Caco-2 (cell line): Measurements from ENCODE around the gene BPIFA2. TPM values are rescaled to one million over a fixed set of nuclear protein-coding genes. Genes with fewer than 3 reads are reported as not detected.

Experiments
- BruUV-seq: library from RNA; stranded (reverse); fragments of 400-500 nt; replicated peaks from 2 replicates; lab custom pipeline; 2021; lab: Mats Ljungman, UMichigan
- CTCF ChIA-PET: fragments of 300-600 bp; sonication (Branson Sonifier 250); formaldehyde crosslinking; loops from one replicate; lab custom pipeline; 2022; ENCODE audit warnings: antibody characterized with exemption; lab: Charles Lee
- POLR2A ChIA-PET: fragments of 300-600 bp; sonication (Branson Sonifier 250); formaldehyde crosslinking; loops from one replicate; lab custom pipeline; 2022; ENCODE audit warnings: antibody characterized with exemption; lab: Charles Lee
- DNase-seq, 2 experiments: peaks; one replicate each; pipeline versions ENCODE4 v3.0.0 to v3.0.0-alpha.2; 2020 to 2022
- H3K27me3 ChIP-seq: replicated peaks from 2 replicates; pipeline ENCODE4 v1.6.0; 2011; ENCODE audit warnings: low read length; ENCODE audit not compliant: control insufficient read depth, insufficient read depth
- H3K36me3 ChIP-seq: 2 replicates; pipeline ENCODE4 v1.5.1; 2011; ENCODE audit warnings: low read length; ENCODE audit not compliant: control insufficient read depth, insufficient read depth
- H3K4me1 ChIP-seq: fragments of 250-450 bp; sonication (Bioruptor Pico); 2 replicates; pipeline ENCODE4 v1.5.1; 2020; ENCODE audit warnings: mild to moderate bottlenecking
- H3K4me3 ChIP-seq: 2 replicates; pipeline ENCODE4 v1.5.1; 2011; ENCODE audit warnings: low read depth, mild to moderate bottlenecking, control low read depth, low read length
- H3K9me3 ChIP-seq: fragments of 250-450 bp; sonication (Bioruptor Pico); 2 replicates; pipeline ENCODE4 v1.5.1; 2020; ENCODE audit warnings: mild to moderate bottlenecking, moderate library complexity
- H3K27ac Mint-ChIP-seq: one replicate; pipeline ENCODE4 v1.8.0; 2022; ENCODE audit warnings: mixed read lengths; ENCODE audit not compliant: unreplicated experiment
- H3K27me3 Mint-ChIP-seq: one replicate; pipeline ENCODE4 v1.8.0; 2022; ENCODE audit warnings: mixed read lengths; ENCODE audit not compliant: insufficient read depth, unreplicated experiment
- H3K36me3 Mint-ChIP-seq: one replicate; pipeline ENCODE4 v1.8.0; 2022; ENCODE audit warnings: mild to moderate bottlenecking, mixed read lengths; ENCODE audit not compliant: insufficient read depth, unreplicated experiment
- H3K4me1 Mint-ChIP-seq: one replicate; pipeline ENCODE4 v1.8.0; 2022; ENCODE audit warnings: low read depth, mixed read lengths; ENCODE audit not compliant: unreplicated experiment
- H3K4me3 Mint-ChIP-seq: one replicate; pipeline ENCODE4 v1.8.0; 2022; ENCODE audit warnings: mild to moderate bottlenecking, moderate library complexity, mixed read lengths; ENCODE audit not compliant: unreplicated experiment
- H3K9me3 Mint-ChIP-seq: one replicate; pipeline ENCODE4 v1.8.0; 2022; ENCODE audit warnings: mixed read lengths; ENCODE audit not compliant: unreplicated experiment
- intact Hi-C: fragments of 100-400 bp; cut with micrococcal nuclease; formaldehyde crosslinking; loops from one replicate; pipeline ENCODE4 v1.10.0; 2022; ENCODE audit not compliant: unreplicated experiment
- total RNA-seq: library from RNA; stranded (reverse); gene quantifications from 2 replicates; pipeline ENCODE4 v1.2.3, GENCODE V29; 2022
- TF ChIP-seq, protein P1 (sequence below), 2 experiments: fragments of 200-600 bp in 1 of 2; IDR thresholded peaks; 1 replicate in 1 of 2; 2 replicates in 1 of 2; pipeline versions ENCODE4 v1.5.1 to v1.8.0; 2011 to 2022; ENCODE audit warnings: antibody characterized with exemption in 1 of 2, control low read depth in 1 of 2, inconsistent platforms in 1 of 2, low read depth in 1 of 2, low read length in 1 of 2, mild to moderate bottlenecking in 1 of 2, moderate library complexity in 1 of 2; ENCODE audit not compliant: insufficient read depth in 1 of 2, severe bottlenecking in 1 of 2, unreplicated experiment in 1 of 2

The BPIFA2 gene
- total RNA-seq, 1 experiment from 2014 or later, result not detected

GRCh38 chr20:33210371-33210770 is 42.4 kb downstream of the BPIFA2 start:
- Mint-ChIP-seq H3K9me3 (no peaks in the 10 kb centered on the region), H3K4me3 (no peak overlapping the region), H3K4me1 (no peaks in the 10 kb centered on the region), H3K27me3 (peaks cover 24% of the 10 kb centered on the region), H3K27ac (no peak overlapping the region), H3K36me3 (no peaks in the 10 kb centered on the region)
- TF ChIP-seq, protein P1, sequence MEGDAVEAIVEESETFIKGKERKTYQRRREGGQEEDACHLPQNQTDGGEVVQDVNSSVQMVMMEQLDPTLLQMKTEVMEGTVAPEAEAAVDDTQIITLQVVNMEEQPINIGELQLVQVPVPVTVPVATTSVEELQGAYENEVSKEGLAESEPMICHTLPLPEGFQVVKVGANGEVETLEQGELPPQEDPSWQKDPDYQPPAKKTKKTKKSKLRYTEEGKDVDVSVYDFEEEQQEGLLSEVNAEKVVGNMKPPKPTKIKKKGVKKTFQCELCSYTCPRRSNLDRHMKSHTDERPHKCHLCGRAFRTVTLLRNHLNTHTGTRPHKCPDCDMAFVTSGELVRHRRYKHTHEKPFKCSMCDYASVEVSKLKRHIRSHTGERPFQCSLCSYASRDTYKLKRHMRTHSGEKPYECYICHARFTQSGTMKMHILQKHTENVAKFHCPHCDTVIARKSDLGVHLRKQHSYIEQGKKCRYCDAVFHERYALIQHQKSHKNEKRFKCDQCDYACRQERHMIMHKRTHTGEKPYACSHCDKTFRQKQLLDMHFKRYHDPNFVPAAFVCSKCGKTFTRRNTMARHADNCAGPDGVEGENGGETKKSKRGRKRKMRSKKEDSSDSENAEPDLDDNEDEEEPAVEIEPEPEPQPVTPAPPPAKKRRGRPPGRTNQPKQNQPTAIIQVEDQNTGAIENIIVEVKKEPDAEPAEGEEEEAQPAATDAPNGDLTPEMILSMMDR (IDR thresholded peaks at IDR 0.05; ENCODE audit: insufficient read depth in 1 of 2, low read depth in 1 of 2, low read length in 1 of 2, severe bottlenecking in 1 of 2, unreplicated experiment in 1 of 2), result no peak
- H3K9me3 ChIP-seq, result no peaks in the 10 kb centered on the region
- no TSS peak for BruUV-seq
- intact Hi-C loops, result no loop called here
- H3K27me3 ChIP-seq, result peaks cover 1% of the 10 kb centered on the region
- no peaks in the 10 kb centered on the region for H3K36me3 ChIP-seq
- H3K4me1 ChIP-seq, result no peaks in the 10 kb centered on the region
- H3K4me3 ChIP-seq, result no peak overlapping the region
- ChIA-PET POLR2A (no interaction called here), CTCF (interaction anchor here (1.0 to 3.6 kb wide), 2 partner anchors 110 to 114 kb away, joined by 3 to 40 read pairs; no protein-coding TSS in a partner anchor)
- no peak for DNase-seq

- H3K4me3 ChIP-seq, result no peak overlapping the region
- Mint-ChIP-seq H3K4me3 (no peak overlapping the region), H3K9me3 (no peaks in the 10 kb centered on the region), H3K4me1 (no peaks in the 10 kb centered on the region), H3K36me3 (no peaks in the 10 kb centered on the region), H3K27ac (no peak overlapping the region), H3K27me3 (peaks cover 29% of the 10 kb centered on the region)
- TF ChIP-seq, protein P1 (IDR thresholded peaks at IDR 0.05; ENCODE audit: insufficient read depth in 1 of 2, low read depth in 1 of 2, low read length in 1 of 2, severe bottlenecking in 1 of 2, unreplicated experiment in 1 of 2), result peak; percentile 87 to 97
- peak; percentile 92 to 93 for DNase-seq
- CTCF ChIA-PET, result interaction anchor here (0.6 to 3.6 kb wide), 19 partner anchors 10 to 631 kb away, joined by 3 to 40 read pairs (median 4); no protein-coding TSS in a partner anchor
- BruUV-seq, result no TSS peak
- H3K36me3 ChIP-seq, result no peaks in the 10 kb centered on the region
- intact Hi-C loops, result loop anchor here (1.0 to 2.0 kb wide), 4 partner anchors 34 to 310 kb away; partner anchors contain the start of gene BPIFA2
- no peaks in the 10 kb centered on the region for H3K9me3 ChIP-seq
- POLR2A ChIA-PET, result no interaction called here
- H3K4me1 ChIP-seq, result no peaks in the 10 kb centered on the region
- H3K27me3 ChIP-seq, result peaks cover 1% of the 10 kb centered on the region
Measured at GRCh38 chr20:33211817-33212424, 44.0 kb downstream of the BPIFA2 start.

DNA sequence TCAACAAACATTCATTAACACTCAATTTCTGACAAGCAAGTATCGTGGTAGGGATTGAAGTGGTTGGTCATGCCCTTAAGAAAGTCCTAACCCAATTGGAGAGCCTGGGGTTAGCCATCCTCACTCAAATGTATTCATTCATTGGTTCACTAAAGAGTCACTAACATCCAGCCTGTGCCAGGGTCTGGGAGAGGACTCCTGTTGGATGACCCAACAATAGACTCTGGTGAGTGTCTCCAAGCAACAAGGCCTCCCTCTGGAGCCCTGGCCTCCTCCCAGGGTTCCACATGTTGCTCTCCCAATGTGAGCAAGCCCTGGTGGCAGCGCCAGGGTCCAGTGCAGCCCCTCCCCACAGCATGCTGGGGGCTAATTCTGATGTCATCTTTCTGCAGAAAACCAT is 49.1 kb downstream of the BPIFA2 start, which contains the start of gene BPIFA3:
TSS of gene BPIFA3 (plus strand) at position 301 of the 400 bp plus-strand sequence. CDS start 185 bp downstream, outside the sequence.
- intact Hi-C loops, result no loop called here
- no peaks in the 10 kb centered on the region for H3K36me3 Mint-ChIP-seq
- H3K9me3 Mint-ChIP-seq, result no peaks in the 10 kb centered on the region
- no peak within 1 kb of the TSS for H3K27ac Mint-ChIP-seq
- POLR2A ChIA-PET, result no interaction called here
- no peaks in the 10 kb centered on the region for H3K4me1 Mint-ChIP-seq
- TF ChIP-seq, protein P1 (IDR thresholded peaks at IDR 0.05; ENCODE audit: insufficient read depth in 1 of 2, low read depth in 1 of 2, low read length in 1 of 2, severe bottlenecking in 1 of 2, unreplicated experiment in 1 of 2), result no peak
- Histone ChIP-seq H3K9me3 (no peaks in the 10 kb centered on the region), H3K4me3 (no peak within 1 kb of the TSS), H3K36me3 (no peaks in the 10 kb centered on the region), H3K27me3 (no peaks in the 10 kb centered on the region; the same call in none of the 2 replicates), H3K4me1 (no peaks in the 10 kb centered on the region)
- H3K4me3 Mint-ChIP-seq, result no peak within 1 kb of the TSS
- CTCF ChIA-PET, result no interaction called here
- BruUV-seq, result no TSS peak
- peaks cover 25% of the 10 kb centered on the region for H3K27me3 Mint-ChIP-seq
- no peak for DNase-seq
